ENCODE measurements around the gene RNASE9.
A peak's percentile ranks its signal among the peaks of the same experiment; 100 is the strongest.
"Not testable (repeated sequence)": the region's sequence is repeated elsewhere in the genome, so short reads cannot be mapped to it uniquely, and the experiment has no call there.

Gene RNASE9

DNA sequence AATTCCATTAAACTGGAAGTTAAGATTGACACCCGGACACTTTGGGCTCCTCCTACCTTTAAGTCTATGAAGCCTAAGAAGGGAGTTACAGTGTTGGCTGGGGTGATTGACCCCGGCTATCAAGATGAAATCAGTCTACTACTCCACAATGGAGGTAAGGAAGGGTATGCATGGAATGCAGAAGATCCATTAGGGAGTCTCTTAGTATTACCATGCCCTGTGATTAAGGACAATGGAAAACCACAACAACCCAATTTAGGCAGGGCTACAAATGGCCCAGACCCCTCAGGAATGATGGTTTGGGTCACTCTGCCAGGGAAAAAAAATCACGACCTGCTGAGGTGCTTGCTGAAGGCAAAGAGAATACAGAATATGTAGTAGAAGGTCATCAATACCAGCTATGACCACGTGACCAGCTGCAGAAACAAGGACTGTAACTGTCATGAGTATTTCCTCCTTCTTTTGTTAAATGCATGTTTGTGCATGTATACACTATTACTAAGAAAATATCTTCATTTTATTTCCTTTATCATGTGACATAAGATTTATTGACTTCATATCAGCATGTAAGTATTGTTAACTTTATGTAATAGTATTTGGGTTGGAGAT is 11.6 kb upstream of the RNASE9 start:
- not testable (repeated sequence) for DNase-seq

GRCh38 chr14:20570720-20571119 is 9.9 kb upstream of the RNASE9 start:
- DNase-seq, result not testable (repeated sequence)

GRCh38 chr14:20569865-20570264 is 9.0 kb upstream of the RNASE9 start:
- DNase-seq, result not testable (repeated sequence)

- no peak for DNase-seq
These were observed 8.2 kb upstream of the RNASE9 start for GRCh38 chr14:20569066-20569465.

- DNase-seq, result no peak
These were observed 7.5 kb upstream of the RNASE9 start for GRCh38 chr14:20568393-20568792.

GRCh38 chr14:20567199-20567598 is 6.4 kb upstream of the RNASE9 start:
- not testable (repeated sequence) for DNase-seq

GRCh38 chr14:20564501-20564997 is 3.7 kb upstream of the RNASE9 start:
- DNase-seq, result no peak

DNA sequence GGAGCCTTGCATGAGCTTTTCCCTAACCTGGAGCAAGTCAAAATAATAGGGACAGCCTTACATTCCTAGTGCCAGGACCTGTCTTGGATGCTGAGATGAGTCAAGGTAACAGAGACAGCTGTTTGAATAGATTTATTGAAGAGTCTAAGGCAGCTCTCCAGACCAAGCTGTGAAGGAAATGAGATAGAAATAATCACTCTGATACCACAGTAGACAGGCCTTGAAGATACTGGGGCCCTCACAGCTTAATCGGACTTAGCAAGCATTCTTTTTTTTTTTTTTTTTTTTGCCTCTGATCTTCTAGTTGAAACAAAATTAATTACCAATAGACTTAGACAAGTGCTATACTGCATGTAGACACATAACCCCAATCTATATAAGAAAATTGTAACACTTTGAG is 3.1 kb upstream of the RNASE9 start:
- no peak for DNase-seq

- no peak for DNase-seq
These were observed 1.4 kb downstream of the RNASE9 start for GRCh38 chr14:20559461-20559904.

DNA sequence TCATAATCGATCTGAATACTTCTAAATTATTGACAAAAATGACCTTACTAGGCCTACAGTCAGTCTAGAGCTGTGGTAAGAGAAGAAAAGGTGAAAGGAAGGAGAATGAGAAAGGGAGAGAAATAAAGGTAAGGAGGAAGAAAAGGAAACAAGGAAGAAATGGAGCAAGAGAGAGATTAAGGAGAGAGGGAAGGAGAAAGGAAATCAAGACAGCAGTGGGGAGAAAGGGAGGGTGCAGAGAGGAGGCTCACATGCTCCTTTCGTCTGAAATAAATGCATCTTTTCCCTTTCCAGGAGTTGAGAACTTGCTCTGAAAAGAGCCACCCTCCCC is 3.7 kb downstream of the RNASE9 start:
- no peak for DNase-seq

GRCh38 chr14:20556500-20557211 is 4.2 kb downstream of the RNASE9 start:
- no peak for DNase-seq

- no peak for DNase-seq
These were observed 5.0 kb downstream of the RNASE9 start for GRCh38 chr14:20555845-20556244.

DNA sequence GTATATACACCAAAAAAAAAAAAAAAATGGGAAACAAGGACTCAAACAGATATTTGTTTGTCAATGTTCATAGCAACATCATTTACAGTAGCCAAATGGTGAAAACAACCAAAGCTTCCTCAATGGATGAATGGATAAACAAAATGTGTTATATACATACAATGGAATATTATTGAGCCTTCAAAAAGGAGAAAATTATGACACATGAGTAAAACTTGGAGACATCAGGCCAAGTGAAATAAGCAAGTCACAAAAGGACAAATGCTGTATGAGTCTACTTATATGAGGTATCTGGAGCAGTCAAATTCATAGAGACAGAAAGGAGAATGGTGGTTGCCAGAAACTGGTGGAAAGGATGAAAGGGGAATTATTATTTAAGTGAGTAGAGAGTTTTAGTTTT is 7.8 kb downstream of the RNASE9 start:
- no peak for DNase-seq

DNA sequence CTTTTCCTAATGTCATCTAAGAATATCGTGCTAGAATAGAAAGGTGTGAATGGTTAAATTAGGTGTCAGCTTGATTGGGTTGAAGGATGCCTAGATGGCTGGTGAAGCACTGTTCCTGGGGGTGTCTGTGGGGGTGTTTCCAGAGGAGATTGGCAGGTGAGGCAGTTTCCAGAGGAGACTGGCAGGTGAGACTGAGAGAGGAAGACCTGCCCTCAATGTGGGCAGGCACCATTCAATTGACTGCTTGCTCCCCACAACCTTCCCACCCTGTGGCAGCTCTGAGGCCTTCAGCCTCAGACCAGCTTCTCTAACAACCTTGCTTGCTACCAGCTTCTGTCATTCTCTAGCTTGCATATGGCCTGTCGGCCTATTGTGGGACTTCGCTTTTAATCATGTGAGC is 9.2 kb downstream of the RNASE9 start:
- no peak for DNase-seq

DNA sequence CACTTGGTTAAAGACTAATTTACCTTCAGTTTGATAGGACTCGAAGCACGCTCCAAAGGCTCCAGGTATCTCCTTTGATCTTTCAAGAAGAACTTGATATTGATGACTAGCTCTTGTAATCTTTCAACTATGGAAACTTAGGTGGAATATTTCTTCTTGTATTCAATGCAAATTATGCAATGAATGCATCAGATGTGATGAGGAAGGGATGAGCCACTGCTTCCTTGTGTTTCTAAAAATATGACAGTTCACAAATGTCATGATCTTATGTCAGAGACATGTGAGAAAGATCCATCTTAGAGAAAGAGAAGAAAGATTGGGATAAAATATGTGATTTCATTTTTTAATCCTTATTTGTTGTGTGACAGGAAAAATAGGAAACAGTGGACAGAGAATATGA is 9.9 kb downstream of the RNASE9 start:
- DNase-seq, result no peak

- DNase-seq, result no peak
These were observed 12.3 kb downstream of the RNASE9 start for GRCh38 chr14:20548414-20549158.

DNA sequence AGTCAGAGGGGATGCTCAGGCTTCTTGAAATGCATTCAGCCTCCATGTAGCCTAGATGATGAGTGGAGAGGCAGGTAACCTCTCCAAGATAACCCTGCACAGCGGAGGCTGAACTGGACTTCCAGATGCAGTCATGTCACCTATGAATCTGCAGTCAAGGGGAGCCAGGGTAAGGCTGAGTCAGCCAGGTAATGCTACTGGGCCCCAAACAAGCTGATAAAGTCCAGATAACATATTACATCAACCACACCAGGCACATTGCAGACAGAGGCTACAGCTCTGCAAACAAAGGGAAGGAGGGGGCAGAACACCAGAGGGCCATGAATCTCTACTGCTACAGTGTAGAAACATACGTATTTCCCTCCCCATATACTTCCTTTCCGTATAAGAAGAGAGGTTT is 14.0 kb downstream of the RNASE9 start:
- no peak for DNase-seq

DNA sequence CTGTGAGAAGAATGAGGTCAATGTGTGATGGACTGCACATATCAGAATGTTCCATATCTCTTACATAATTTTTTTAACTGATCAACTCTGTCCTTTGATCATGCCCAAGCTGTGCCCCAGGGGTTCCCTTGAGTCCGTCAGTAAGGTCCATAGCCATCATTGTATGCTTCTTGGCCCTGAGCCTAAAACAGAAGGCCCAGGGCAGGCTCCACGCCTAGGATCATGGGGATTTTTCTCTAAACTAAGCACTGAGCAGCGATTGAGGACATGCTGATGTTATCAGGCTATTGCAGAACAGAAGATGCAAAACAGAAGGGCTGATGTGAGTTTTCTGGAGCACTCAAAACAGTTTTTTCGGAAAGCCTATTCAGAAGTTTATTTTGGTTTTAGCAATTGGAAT is 20.9 kb downstream of the RNASE9 start:
- DNase-seq, result no peak

- peak; percentile 62 for DNase-seq
These were observed 29.9 kb downstream of the RNASE9 start for GRCh38 chr14:20530771-20531571.

- DNase-seq, result no peak
These were observed 31.0 kb downstream of the RNASE9 start for GRCh38 chr14:20529806-20530205.

DNA sequence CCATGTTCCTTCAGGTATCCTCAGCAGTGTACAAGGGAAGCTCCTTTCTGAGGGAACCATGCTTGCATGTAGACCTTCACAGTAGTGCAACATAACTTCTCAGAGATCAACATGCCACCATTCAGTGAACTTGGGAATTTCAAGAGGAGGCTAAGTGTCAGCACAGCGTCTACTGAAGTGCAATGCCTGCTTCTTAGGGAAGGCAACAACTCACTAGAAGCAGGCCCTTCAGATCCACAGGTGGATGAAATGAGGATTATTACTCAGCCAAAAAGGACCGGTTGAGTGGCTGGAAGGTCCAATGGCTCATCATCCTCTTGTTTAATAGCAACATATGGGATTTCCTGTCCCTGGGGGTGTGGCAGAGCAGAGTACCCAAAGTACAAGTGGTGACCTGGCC is 36.8 kb downstream of the RNASE9 start:
- no peak for DNase-seq

GRCh38 chr14:20522332-20522731 is 38.5 kb downstream of the RNASE9 start:
- DNase-seq, result no peak

- no peak for DNase-seq
These were observed 43.9 kb downstream of the RNASE9 start for GRCh38 chr14:20516921-20517320.
